ENCODE measurements around the gene PCBP3. TPM values are rescaled to one million over a fixed set of nuclear protein-coding genes. Genes with fewer than 3 reads are reported as not detected.

PCBP3 gene
- total and polyA plus RNA-seq, 2 donors (not counting 3 experiments of a cell fraction or from before 2014, with no cell fraction given), result 0.06 to 1.1 TPM

DNA sequence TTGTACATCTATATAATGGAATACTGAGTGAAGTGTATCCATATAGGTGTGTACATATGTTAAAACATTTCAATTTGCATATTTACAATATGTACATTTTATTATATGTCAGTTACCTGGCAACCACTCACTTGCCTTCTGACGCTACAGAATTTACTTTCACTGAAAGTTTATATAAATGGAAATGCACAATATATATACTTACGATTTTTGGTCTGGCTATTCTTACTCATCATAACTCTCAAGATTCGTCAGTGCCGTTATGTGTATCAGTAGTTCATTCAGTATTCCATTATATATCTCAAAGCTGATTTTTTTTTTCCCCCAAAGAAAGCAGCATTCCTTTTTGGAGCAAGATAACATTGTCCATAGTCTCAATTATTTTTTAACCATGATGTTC, 138.2 kb downstream of the PCBP3 start:
- intact Hi-C loops (cut with micrococcal nuclease), result no loop called here
- H4K20me1 ChIP-seq (replicated peaks; ENCODE audit: control insufficient read depth, extremely low read depth, insufficient read depth, low read length), result no peaks in the 10 kb centered on the region
- ChIA-PET CTCF (no interaction called here), POLR2A (no interaction called here)
- no peak for TF ChIP-seq POLR2AphosphoS5 (IDR thresholded peaks at IDR 0.05; ENCODE audit: insufficient read depth, low read depth, low read length)
- TF ChIP-seq JUN (IDR thresholded peaks at IDR 0.05; ENCODE audit: borderline replicate concordance, insufficient read depth, insufficient read length, low read depth), result no peak
- no peak for TF ChIP-seq FOS (IDR thresholded peaks at IDR 0.05; ENCODE audit: borderline replicate concordance, insufficient read depth, low read length)
- no peak for TF ChIP-seq POLR2A (IDR thresholded peaks at IDR 0.05; ENCODE audit: low read depth, low read length)
- no peak for TF ChIP-seq MYC (IDR thresholded peaks at IDR 0.05; ENCODE audit: low read depth, low read length)
- TF ChIP-seq EZH2 (IDR thresholded peaks at IDR 0.05; ENCODE audit: borderline replicate concordance, low read depth, low read length, severe bottlenecking), result no peak
- no peak for TF ChIP-seq GATA2 (IDR thresholded peaks at IDR 0.05; ENCODE audit: insufficient read depth, insufficient read length, low read depth, low read length)
- TF ChIP-seq CTCF (IDR thresholded peaks at IDR 0.05; ENCODE audit: extremely low read depth in 1 of 2, insufficient read depth in 1 of 2, low read depth in 1 of 2, low read length in 2 of 2), result no peak
- TF ChIP-seq, protein P1, sequence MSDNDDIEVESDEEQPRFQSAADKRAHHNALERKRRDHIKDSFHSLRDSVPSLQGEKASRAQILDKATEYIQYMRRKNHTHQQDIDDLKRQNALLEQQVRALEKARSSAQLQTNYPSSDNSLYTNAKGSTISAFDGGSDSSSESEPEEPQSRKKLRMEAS (IDR thresholded peaks at IDR 0.05; ENCODE audit: insufficient read depth, insufficient read length), result no peak
- no peak for DNase-seq (ENCODE audit: low read depth, low spot score)
- dilution Hi-C loops (cut with MboI; ENCODE audit: extremely low pct_ligation_motif_present, low sequenced_read_pairs), result no loop called here
- H2AFZ ChIP-seq (ENCODE audit: low read depth, low read length), result no peak overlapping the region
- H3K4me3 ChIP-seq (replicated peaks in 1 of 3; ENCODE audit: insufficient read depth in 1 of 3, low read depth in 1 of 3, low read length in 3 of 3), result no peak overlapping the region
- no peaks in the 10 kb centered on the region for H3K36me3 ChIP-seq (ENCODE audit: control insufficient read depth in 2 of 2, extremely low read depth in 1 of 2, insufficient read depth in 2 of 2, low read length in 2 of 2)
- H3K27me3 ChIP-seq (ENCODE audit: control insufficient read depth in 2 of 2, insufficient read depth in 2 of 2, low read length in 2 of 2), result peaks cover 0 to 2% of the 10 kb centered on the region in 2 experiments
- no peaks in the 10 kb centered on the region for H3K79me2 ChIP-seq (ENCODE audit: control insufficient read depth, insufficient read depth, low read length)
- BruUV-seq (replicated peaks), result no TSS peak
- no peak overlapping the region for H3K9ac ChIP-seq (replicated peaks; ENCODE audit: extremely low read depth, insufficient read depth, low read length)
- no peaks in the 10 kb centered on the region for H3K9me1 ChIP-seq (replicated peaks; ENCODE audit: control insufficient read depth, extremely low read depth, insufficient read depth, low read length)
- FAIRE-seq, result no peak
- H3K4me1 ChIP-seq (ENCODE audit: control insufficient read depth, extremely low read depth, insufficient read depth, low read length), result no peaks in the 10 kb centered on the region
- no peak overlapping the region for H3K27ac ChIP-seq (ENCODE audit: insufficient read depth, low read depth, low read length)
- H3K4me2 ChIP-seq (ENCODE audit: insufficient read depth, low read length), result no peak overlapping the region
- H3K9me3 ChIP-seq (replicated peaks; ENCODE audit: control insufficient read depth, insufficient read depth, low read length), result no peaks in the 10 kb centered on the region

Measured in endothelial cell of umbilical vein (primary cell).